Ascending aorta (tissue), 2 donors: ENCODE results near the gene UBQLN4. TPM values are rescaled to one million over a fixed set of nuclear protein-coding genes. Genes with fewer than 3 reads are reported as not detected.

Source experiments
- DNase-seq, 2 donors: peaks; one replicate each; pipeline ENCODE4 v3.0.0-alpha.2; 2019; ENCODE audit warnings: low spot score in 2 of 2
- H3K27ac ChIP-seq, 2 donors: fragments of 200-600 bp; sonication (generic); one replicate each; pipeline ENCODE4 v1.5.1; 2016 to 2017; ENCODE audit warnings: mild to moderate bottlenecking in 1 of 2
- H3K27me3 ChIP-seq: fragments of 200-600 bp; sonication (generic); one replicate; pipeline ENCODE4 v1.5.1; 2017
- H3K36me3 ChIP-seq, 2 donors: fragments of 200-600 bp; sonication (generic); one replicate each; pipeline ENCODE4 v1.5.1; 2016
- H3K4me1 ChIP-seq, 2 donors: fragments of 200-600 bp; sonication (generic); one replicate each; pipeline ENCODE4 v1.5.1; 2016 to 2017; ENCODE audit warnings: mild to moderate bottlenecking in 1 of 2
- H3K4me3 ChIP-seq, 2 donors: fragments of 200-600 bp; sonication (generic); one replicate each; pipeline ENCODE4 v1.5.1; 2016 to 2017; ENCODE audit warnings: mild to moderate bottlenecking in 1 of 2
- H3K9me3 ChIP-seq, 2 donors: fragments of 200-600 bp; sonication (generic); one replicate each; pipeline ENCODE4 v1.5.1; 2016
- intact Hi-C: fragments of 100-400 bp; cut with DNase I; formaldehyde crosslinking; loops from one replicate; pipeline ENCODE4 v1.15.1; 2023
- total RNA-seq: library from RNA; depleted of rRNA; stranded (reverse); fragments of >200 nt; gene quantifications from one replicate; pipeline ENCODE4 v1.1.0, GENCODE V29; 2016
- TF ChIP-seq, protein P1 (sequence below), 3 experiments: fragments of 200-600 bp in 2 of 3; fragments of 450-650 bp in 1 of 3; sonication (generic) in 2 of 3; IDR thresholded peaks; one replicate each; pipeline ENCODE4 v1.5.1; 2016 to 2019; ENCODE audit warnings: antibody characterized with exemption in 3 of 3, mild to moderate bottlenecking in 1 of 3, moderate library complexity in 1 of 3

UBQLN4 gene
- total RNA-seq, 1 donor from 2014 or later: 28.7 TPM

DNA sequence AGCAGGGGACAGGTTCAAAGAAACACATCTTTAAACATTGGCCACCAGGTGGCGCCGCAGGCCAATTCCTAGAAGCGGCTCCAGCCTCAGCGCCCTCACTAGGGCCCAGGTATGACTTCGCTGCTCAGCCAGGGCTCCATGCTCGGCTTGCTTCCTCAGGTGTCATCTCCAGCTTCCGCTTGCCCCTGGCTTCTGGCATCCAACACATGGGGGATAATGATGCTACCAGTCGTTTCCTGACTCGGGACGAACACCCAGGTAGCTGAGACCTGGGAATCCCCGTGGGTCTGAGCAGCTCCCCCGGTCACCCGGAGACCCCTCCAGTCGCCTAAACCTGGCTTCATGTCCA lies 37.2 kb upstream of the UBQLN4 start:
- intact Hi-C loops: loop anchor here (1.0 kb wide), 1 partner anchor 134 kb away; no protein-coding TSS in a partner anchor
- Histone ChIP-seq H3K27ac (no peak overlapping the region), H3K9me3 (no peaks in the 10 kb centered on the region), H3K4me3 (no peak overlapping the region), H3K27me3 (no peaks in the 10 kb centered on the region), H3K36me3 (no peaks in the 10 kb centered on the region), H3K4me1 (peaks cover 0 to 2% of the 10 kb centered on the region in 2 donors)
- peak in 1 of 2 donors; percentile 89 for DNase-seq
- TF ChIP-seq, protein P1, sequence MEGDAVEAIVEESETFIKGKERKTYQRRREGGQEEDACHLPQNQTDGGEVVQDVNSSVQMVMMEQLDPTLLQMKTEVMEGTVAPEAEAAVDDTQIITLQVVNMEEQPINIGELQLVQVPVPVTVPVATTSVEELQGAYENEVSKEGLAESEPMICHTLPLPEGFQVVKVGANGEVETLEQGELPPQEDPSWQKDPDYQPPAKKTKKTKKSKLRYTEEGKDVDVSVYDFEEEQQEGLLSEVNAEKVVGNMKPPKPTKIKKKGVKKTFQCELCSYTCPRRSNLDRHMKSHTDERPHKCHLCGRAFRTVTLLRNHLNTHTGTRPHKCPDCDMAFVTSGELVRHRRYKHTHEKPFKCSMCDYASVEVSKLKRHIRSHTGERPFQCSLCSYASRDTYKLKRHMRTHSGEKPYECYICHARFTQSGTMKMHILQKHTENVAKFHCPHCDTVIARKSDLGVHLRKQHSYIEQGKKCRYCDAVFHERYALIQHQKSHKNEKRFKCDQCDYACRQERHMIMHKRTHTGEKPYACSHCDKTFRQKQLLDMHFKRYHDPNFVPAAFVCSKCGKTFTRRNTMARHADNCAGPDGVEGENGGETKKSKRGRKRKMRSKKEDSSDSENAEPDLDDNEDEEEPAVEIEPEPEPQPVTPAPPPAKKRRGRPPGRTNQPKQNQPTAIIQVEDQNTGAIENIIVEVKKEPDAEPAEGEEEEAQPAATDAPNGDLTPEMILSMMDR (IDR thresholded peaks at IDR 0.05): peak; percentile 80 to 89 (median 87)

DNA sequence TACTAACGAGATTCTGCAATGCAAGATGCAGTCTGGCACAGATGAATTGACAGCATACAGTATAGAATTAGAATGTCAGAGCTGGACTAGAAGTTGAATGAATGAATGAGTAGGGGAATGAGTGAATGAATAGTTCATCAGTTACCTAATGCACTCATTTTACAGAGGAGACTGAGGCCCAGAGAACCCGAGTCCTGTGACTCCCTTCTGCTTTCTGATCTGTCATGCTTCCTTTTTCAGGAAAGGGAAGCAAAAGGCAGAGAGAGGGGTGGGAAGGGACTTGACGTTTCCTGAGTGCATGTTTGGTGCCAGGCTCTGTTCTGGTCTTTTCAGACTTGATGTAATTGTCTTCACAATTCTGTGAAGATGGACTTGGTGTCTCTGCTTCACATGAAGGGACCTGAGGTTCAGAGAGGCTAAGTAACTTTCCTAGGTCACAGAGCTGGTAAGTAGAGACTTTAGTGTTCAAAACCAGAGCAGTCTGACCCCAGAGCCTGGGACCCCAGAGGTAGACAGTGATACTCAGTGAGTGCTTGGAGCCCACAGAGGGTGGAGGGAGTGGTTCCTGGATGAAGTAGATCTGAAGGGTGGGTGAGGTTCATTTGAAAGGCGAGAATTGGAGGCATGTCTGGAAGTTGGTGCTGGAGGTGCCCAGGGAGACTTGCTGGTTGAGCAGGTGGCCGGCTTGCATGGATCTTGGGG lies 36.7 kb upstream of the UBQLN4 start:
- intact Hi-C loops: loop anchor here (1.0 kb wide), 1 partner anchor 135 kb away; no protein-coding TSS in a partner anchor
- Histone ChIP-seq H3K27ac (no peak overlapping the region), H3K4me3 (no peak overlapping the region), H3K27me3 (no peaks in the 10 kb centered on the region), H3K36me3 (no peaks in the 10 kb centered on the region), H3K4me1 (peaks cover 0 to 2% of the 10 kb centered on the region in 2 donors), H3K9me3 (no peaks in the 10 kb centered on the region)
- TF ChIP-seq, protein P1 (IDR thresholded peaks at IDR 0.05): no peak
- no peak for DNase-seq

GRCh38 chr1:156089704-156090103 lies 36.1 kb upstream of the UBQLN4 start:
- TF ChIP-seq, protein P1 (IDR thresholded peaks at IDR 0.05): no peak
- intact Hi-C loops: loop anchor here (1.0 kb wide), 1 partner anchor 136 kb away; no protein-coding TSS in a partner anchor
- peaks cover 0 to 2% of the 10 kb centered on the region in 2 donors for H3K4me1 ChIP-seq
- no peak for DNase-seq
- no peaks in the 10 kb centered on the region for H3K9me3 ChIP-seq
- no peaks in the 10 kb centered on the region for H3K27me3 ChIP-seq
- no peaks in the 10 kb centered on the region for H3K36me3 ChIP-seq
- no peak overlapping the region for H3K27ac ChIP-seq
- no peak overlapping the region for H3K4me3 ChIP-seq

- H3K4me3 ChIP-seq: no peak overlapping the region
- H3K9me3 ChIP-seq: no peaks in the 10 kb centered on the region
- TF ChIP-seq, protein P1 (IDR thresholded peaks at IDR 0.05): no peak
- H3K27ac ChIP-seq: no peak overlapping the region
- no peaks in the 10 kb centered on the region for H3K36me3 ChIP-seq
- no peak for DNase-seq
- H3K27me3 ChIP-seq: no peaks in the 10 kb centered on the region
- peaks cover 4 to 16% of the 10 kb centered on the region in 2 donors for H3K4me1 ChIP-seq
- intact Hi-C loops: no loop called here
These were observed 32.7 kb upstream of the UBQLN4 start for GRCh38 chr1:156086256-156086662.

- no peak for DNase-seq
- peak overlapping the region in 1 of 2 donors; percentile 93 for H3K4me3 ChIP-seq
- TF ChIP-seq, protein P1 (IDR thresholded peaks at IDR 0.05): no peak
- H3K27me3 ChIP-seq: no peaks in the 10 kb centered on the region
- no peaks in the 10 kb centered on the region for H3K9me3 ChIP-seq
- H3K27ac ChIP-seq: no peak overlapping the region
- peaks cover 4 to 14% of the 10 kb centered on the region in 2 donors for H3K4me1 ChIP-seq
- intact Hi-C loops: loop anchor here (2.0 to 5.0 kb wide), 2 partner anchors 29 to 128 kb away; partner anchors contain the start of genes LAMTOR2 and PMF1
- H3K36me3 ChIP-seq: no peaks in the 10 kb centered on the region
These were observed 30.5 kb upstream of the UBQLN4 start for GRCh38 chr1:156083800-156084790.
